HG02759 (cell line): ENCODE data around the gene KCNAB2.

Experiments used
- ATAC-seq: cut with Tn5 transposase; IDR thresholded peaks from one replicate; pipeline ENCODE4 v1.9.1; 2021; ENCODE audit warnings: mild to moderate bottlenecking, moderate library complexity; ENCODE audit not compliant: unreplicated experiment

Gene KCNAB2

DNA sequence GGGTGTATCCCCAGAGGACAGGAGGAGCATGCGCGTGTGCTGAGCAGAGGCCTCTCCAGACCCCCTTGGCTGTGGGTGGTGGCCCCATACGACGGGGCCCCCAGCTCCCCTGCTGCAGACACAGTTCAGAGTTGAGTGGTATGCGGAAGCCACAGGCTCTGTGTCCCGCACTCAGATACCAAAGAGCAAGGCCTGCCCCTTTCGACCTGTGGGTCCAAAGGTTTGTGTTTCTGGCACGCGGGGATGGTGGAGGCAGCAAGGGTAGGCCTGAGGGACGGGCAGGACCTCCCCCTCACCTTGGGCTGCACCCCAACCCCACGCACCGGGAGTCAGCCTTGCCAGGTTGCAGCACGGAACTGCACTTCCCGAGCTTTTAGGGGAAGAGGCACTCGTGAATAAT is at the start of gene KCNAB2:
TSS of gene KCNAB2 (plus strand) at position 328 of the 400 bp plus-strand sequence. CDS start 5,649 bp downstream, outside the sequence.
- ATAC-seq, result no peak

DNA sequence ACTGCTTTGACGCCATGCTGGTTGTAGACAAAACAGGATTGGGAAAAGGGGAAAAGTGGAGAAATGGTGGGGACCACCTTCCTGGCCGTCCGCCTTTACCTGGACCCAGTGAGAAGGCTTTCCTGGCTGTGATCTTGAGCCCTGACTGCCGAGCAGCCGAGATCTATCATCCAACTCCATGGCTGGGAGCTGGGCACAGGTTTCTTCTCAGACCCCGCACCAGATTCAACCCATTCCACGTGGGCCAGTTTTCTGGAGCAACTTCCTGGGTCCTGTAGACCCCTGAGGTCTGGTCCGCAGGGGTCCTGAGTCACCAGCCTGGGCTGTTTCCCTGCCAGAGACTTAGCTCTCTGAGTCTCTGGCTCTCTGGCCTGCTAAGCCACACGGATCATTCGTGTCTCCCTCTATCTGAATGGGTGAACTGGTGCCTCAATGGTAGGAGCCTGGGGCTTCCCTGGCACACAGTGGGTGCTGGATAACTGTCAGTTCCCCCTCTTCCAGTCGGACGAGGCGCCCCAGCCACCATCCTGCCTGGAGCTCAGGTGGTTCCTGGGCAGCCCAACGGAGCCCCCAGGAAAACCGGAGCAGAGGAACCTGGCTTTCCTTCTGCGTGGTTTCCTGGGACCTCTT is 48.9 kb upstream of the KCNAB2 start:
- no peak for ATAC-seq

DNA sequence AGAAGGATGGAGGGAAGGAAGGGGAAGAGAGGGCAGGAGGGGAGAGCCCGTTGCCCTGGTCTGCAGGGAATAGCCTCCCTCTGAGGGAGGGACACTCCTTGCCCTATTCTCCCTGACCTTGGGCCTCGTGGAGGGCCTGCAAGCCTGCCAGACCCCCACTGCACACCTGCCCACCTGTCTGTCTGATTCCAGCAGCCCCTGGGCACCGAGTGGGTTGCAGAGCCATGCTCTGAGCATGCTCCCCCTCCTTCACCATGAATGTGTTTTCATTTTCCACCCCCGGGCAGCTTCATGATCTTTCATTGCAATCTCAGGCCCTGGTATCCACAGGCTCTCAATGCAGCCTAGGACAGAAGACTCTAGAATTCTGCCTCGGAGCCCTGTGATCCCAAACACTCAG is 48.4 kb upstream of the KCNAB2 start:
- ATAC-seq, result no peak

DNA sequence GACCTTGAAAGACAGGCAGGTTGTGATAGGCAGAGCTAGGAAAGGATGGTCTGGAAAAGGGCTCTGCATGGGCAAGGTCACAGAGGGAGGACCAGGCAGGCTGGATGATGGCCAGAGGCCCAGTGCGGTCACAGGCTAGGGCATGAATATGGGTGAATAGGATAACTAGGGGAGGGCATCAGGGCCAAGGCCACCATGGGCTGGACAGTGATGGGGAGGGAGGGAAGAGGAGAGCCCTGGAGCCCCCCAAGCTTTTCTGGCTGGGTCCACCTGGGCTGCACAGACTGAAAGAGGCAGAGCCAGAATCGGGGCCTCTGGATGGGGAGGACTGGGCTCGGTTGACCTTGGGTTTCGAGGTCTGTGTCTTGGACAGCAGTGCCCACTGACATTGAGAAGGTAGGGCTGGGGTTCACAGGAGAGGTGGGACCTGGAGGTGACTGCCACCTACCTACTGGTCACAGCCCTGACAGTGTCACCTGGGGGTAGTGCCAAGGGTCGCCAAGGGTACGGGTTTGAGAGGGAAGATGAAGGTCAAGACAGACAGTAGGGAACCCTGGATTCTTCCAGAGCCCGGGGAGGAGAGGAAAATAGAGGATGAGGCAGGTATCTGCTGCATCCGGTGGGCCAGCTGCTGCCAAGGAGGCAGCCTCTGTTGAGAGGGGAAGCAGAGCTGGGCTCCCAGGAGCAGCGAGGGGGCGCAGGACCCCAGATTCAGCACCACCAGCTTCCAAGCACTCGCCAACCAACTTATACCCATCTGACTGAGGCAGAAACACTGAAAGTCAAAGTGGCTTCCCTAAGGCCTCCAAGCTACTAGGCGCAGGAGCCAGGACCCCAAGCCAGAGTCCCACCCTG is 47.4 kb upstream of the KCNAB2 start:
- ATAC-seq, result no peak

DNA sequence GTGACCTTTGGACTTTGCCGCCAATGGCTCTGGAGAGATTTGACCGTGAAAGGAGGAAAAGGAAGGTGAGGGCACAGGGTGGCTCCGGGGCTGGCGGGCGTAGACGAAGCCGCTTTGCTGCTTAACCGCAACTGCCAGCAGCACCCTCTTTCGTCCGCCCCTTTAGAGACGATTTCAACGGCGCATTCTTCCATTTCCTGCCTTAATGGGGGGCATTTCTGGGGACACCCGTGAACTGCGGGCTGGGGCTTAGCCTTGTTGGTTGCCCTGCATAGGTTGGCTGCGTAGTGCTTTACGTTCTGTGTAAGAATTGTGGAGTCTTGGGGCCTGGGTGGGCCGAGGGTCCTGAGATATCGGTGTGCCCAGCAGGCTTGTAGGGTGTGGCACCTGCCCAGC is 46.8 kb upstream of the KCNAB2 start:
- no peak for ATAC-seq

DNA sequence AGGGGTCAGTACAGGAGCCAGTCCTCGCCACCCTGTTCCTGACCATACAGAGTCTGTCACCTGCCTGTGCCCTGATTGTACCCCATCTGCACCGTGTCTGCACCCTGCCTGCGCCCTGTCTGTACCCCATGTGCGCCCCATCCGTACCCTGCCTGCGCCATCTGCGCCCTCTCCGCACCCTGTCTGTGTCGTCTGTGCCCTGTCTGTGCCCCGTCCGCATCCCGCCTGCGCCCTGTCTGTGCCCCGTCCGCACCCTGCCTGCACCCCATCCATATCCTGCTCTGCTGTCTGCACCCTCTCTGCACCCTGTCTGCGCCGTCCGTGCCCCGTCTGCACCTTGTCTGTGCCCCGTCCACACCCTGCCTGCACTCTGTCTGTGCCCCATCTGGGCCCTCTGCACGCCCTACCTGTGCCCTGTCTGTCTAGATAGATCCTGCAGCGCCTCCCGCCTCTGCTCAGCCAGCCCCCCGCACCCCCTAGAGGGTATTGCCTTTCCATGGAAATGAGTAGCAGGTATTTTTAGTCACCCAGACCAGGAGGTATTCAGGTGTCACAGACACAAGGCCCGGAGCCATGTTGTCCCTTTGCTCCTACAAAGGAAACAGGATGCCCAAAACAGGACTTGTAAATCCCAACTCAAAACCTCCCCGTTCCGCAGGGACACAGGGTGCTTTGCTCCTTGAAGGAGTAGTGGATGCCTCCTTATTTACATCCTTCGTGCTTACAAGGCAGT is 45.8 kb upstream of the KCNAB2 start:
- no peak for ATAC-seq

DNA sequence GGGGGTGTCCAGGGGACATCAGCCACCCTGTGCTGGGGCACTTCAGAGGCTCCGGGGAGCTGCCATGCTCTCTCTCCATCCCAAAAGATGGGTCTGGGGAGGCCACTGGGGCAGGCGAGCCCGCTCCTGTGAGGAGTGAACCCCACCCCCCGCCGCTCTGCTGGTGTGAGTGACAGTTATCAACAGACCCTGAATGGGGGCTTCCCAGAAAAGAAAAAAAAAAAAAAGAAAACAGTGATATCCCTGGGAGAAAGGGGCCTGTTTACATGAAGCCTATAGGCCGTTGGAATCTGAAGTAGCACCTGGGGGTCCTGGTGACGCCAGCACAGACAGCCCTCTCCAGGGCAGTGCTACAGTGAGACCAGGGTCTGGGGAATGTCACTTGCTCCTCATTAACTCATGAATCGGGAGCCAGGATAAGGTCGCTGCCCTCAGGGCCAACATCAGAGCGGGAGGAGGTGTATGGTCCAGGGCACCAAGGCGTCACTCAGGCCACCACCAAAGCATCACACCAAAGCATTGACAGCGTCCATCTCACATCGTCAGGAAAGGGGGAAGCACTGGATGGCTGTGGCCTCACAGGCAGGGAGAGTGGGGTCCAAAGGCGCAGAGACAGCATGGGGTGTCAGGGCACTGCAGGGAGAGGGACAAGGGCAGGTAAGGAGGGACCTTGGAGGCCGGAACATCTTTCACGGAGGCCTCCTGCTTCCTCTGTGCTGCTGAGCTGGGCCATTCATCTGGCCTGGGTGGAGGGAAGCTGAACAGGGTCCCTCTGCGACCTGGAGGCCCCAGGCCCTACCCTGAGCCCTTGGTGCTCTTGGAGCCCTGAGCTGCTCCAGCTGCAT is 45.0 kb upstream of the KCNAB2 start:
- no peak for ATAC-seq

DNA sequence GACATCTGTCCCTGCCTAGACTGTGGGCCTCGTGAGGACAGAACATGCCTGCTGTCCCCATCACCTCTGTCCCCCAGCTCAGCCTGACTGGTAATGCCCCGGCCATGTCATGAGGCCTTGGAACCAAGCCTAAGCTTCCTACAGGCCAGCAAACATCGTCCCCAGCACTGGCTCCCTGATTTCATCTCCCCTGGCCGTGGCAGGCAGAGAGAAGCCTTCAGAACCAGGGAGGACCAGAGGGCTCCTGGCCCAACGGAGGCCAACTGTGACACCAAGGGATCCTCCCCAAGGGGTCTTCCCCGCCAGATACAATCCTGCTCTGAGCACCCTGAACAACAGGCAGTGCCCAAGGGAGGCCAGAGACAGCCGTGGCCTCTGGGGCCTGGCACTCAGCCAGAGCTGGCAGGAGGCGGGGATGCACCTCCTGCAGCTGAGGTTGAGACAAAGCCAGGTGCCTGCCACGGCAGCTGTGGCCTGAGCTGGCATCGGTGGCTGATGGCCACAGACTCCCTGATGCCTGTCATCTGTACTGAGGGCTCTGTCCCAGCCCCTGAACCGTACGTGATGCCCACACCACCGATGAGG is 43.6 kb upstream of the KCNAB2 start:
- no peak for ATAC-seq

DNA sequence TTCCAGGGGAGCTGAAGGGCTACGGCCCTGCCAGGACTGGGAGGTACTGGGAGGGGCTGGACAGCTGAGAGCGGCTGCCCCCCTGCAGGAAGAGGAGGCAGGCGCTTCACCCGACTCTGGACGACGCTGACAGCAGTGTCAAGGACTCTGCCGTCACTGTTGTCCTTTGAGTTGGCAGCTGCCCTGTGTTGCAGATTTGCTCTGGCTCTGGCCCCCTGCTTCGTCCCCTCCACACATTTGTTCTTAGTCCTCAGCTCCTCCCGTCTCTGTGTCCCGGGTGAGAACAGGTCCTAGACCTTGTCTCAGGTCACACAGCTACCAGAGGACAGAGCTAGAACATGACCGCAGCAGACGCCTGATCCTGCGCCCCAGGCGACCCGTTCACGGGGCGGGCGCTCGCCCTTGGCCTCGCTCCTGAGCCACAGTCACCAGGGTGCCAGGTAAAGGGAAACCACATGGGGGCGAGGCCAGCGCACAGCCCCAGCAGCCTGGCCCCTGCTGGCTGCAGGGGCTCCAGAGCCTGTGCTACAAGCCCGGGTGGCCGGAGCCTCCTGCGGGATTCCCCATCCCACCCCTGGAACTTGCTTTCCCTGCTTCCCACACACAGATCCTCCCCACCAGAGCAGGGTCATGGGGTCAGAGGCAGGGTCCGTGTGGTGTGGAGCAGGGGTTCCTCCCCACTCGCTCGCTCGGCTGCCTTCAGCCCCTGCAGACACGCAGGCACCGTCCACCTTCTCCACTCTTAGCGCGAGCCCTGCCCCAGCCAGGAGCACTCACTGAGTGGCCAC is 42.8 kb upstream of the KCNAB2 start:
- no peak for ATAC-seq

DNA sequence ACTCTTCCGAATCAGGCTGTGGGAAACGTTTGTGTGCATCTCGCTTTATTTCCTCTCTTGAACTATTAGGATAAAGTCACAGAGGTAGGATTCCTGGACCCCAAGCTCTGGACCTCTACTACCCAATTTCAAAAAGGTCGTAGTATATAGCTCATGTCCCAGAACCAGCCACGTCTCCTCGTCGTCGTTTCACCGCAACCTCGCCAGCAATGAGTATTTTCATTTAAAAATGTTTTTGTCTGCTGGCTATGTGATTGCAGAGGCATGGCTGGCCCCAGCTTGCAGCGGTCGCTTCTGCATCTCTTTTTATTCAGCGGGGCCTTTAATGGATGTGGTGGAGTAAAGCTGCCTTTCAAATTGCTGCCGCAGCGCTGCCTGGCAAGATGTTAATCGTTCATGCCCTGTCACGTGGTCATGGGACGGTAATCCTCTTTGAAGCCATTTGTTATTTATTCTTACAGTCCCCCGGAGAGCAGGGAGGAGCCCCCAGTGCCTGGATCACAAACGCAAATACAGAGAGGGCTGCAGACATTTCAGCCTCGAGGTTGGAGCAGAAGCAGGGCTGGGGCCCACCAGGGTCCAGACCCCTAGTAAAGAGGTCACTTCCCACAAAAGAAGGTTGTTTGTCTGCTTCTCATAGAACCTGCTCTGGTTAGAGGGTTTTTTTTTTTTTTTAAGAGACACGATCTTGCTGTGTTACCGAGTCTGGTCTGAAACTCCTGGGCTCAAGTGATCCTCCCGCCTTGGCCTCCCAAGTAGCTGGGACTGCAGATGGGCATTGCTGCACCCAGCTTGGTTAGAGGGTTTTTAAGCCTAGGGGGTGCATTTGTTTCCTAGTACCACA is 41.9 kb upstream of the KCNAB2 start:
- no peak for ATAC-seq

DNA sequence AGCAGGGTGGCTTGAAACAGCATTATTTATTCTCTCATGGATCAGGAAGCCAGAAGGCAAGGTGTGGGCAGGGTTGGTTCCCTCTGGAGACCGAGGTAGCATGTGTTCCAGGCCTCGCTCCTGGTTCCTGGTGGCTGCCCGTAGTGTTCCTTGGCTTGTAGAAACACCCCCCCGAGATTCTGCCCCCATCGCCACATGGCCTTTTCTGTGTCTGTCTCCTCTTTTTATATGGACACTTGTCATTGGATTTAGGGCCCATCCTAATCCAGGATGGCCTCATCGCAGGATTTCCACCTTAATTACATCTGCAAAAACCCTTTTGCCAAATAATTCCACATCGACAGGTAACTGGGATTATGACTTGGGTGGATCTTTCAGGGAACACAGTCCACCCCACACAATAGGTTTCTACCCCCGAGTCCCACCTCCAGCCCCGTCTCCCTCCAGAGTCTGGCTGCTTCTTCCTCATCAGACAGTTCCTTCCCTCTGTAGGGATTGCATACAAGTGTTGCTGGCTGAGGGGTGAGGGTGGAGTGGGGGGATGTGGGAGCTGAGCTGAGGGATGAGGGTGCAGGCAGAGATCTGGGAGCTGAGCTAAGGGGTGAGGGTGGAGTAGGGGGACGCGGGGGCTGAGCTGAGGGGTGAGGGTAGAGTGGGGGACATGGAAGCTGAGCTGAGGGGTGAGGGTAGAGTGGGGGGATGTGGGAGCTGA is 41.1 kb upstream of the KCNAB2 start:
- ATAC-seq, result no peak

DNA sequence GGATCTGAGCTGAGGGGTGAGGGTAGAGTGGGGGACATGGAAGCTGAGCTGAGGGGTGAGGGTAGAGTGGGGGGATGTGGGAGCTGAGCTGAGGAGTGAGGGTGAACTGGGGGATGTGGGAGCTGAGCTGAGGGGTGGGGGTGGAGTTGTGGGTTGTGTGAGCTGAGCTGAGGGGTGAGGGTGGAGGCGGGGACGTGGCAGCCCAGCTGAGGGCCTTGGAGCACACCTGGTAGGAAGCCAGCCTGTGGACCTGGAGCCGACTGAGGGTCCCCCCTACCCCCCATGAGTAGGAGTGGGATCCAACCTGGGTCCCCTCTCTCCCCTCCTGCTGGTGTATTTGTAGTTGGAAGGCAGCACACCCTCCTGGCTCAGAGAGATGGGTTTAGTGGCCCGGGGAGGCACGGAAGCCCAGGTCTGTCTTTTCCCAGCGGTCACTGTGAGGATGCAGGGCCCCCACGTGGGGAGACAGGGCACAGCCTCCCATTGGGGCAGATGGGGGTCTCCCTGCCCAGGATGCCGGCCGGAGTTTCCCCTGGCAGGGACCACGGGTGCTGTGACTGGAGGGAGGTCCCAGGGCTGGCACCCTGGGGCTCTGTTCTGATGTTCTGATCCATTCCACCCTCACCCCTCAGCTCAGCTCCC is 40.3 kb upstream of the KCNAB2 start:
- ATAC-seq, result no peak

DNA sequence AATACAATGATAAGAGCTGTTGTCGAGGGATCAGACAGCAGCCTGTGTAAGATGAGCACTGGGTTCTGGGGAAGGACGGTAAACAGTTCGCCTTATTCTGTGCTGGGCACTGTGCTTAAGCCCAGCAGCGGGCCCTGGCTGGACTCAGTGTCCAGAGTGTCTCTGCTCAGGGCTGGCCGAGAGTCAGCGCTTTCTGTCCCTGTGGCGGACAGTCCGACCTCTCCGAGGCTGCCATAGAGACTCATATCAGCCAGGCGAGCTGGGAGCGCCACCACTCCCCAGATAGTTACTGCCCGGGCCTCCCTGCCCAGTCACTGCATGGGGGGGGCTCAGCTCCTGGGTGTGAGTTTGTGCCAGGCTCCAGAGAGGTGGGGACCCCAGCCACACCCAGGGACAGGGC is 38.8 kb upstream of the KCNAB2 start:
- no peak for ATAC-seq

DNA sequence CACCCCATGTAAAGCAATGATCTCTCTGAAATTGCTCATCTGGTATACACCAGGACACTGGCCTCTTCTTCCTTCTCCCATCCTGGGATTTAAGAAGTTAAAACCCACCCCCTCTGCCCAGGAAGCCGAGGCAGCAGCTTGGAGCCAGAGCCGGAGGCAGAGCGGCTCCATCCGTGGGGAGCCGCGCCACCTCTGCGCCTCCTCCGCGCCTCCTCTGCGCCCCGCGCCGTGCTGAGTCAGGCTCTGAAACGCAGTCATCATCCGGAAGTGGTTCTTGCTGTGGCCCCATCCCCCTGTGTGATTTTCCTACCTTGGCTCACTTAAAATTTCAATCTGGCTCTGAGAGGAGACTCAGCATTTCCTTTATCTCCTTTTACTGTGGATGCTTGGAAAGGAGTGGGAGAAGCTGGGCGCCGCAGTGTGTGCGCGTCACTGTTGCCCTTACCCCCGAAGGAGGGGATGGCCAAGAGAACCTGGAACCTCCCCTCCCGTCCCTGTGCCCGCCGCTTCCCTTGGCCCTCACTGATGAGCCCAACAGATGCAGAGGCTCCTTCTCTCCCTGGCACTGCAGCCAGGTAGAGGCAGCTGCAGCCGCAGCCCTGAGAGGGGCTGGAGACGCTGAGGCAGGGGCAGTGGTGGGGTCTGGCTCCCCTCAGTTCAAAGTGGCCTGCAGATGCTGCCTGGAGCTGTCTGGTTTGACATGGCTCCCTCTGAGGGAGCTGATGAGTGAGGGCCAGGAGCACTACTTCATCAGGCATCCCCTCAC is 38.2 kb upstream of the KCNAB2 start:
- no peak for ATAC-seq

DNA sequence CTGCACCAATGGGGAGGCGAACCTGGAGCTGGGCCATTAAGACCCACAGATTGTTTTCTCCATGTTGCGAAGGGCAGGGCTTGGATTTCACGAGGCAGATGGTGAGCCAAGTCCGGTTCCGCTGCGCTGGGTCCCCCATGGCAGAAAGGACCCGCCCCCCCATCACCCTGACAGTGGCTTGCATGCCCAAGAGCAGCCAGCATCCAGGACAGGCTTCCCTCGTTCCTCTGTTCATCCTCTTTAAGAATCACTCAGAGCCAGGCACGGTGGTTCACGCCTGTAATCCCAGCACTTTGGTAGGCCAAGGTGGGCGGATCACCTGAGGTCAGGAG is 37.6 kb upstream of the KCNAB2 start:
- no peak for ATAC-seq

DNA sequence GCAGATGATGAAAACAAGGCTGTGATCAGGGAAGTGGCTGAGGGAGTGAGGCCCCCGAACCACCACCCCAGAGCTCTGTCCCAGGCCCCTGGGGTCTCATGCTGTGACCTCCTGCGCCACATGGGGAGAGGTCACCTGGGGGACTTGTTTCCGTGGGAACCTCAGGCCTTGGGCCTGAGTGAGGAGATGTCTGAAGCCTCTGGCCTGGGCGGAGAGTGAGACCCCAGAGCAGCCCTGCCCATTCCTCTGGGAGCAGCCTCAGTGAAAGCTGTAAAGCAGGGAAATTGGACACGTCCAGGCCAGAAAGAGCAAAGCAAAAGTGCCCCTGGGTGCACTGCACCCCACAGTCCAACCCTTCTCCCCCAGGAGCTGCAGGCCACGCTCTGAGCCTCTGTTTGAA is 37.0 kb upstream of the KCNAB2 start:
- ATAC-seq, result no peak
